HG02981 (cell line): ENCODE results near the gene PARP8.
"Not testable (repeated sequence)": the region's sequence is repeated elsewhere in the genome, so short reads cannot be mapped to it uniquely, and the experiment has no call there.

ENCODE experiments used
- ATAC-seq: cut with Tn5 transposase; IDR thresholded peaks from one replicate; pipeline ENCODE4 v1.9.1; 2021; ENCODE audit warnings: mild to moderate bottlenecking, moderate library complexity; ENCODE audit not compliant: unreplicated experiment

PARP8 gene

GRCh38 chr5:50766967-50767366 lies 100.5 kb downstream of the PARP8 start:
- ATAC-seq, result no peak

GRCh38 chr5:50767588-50767987 lies 101.2 kb downstream of the PARP8 start:
- no peak for ATAC-seq

GRCh38 chr5:50768634-50769033 lies 102.2 kb downstream of the PARP8 start:
- ATAC-seq, result no peak

- no peak for ATAC-seq
Measured at GRCh38 chr5:50770441-50770840, 104.0 kb downstream of the PARP8 start.

- not testable (repeated sequence) for ATAC-seq
Measured at GRCh38 chr5:50774446-50775175, 108.2 kb downstream of the PARP8 start.

- no peak for ATAC-seq
Measured at GRCh38 chr5:50786073-50786472, 119.6 kb downstream of the PARP8 start.

GRCh38 chr5:50791813-50792212 lies 125.4 kb downstream of the PARP8 start:
- no peak for ATAC-seq

- ATAC-seq, result no peak
Measured at GRCh38 chr5:50792843-50793242, 126.4 kb downstream of the PARP8 start.

- no peak for ATAC-seq
Measured at GRCh38 chr5:50794812-50795211, 128.4 kb downstream of the PARP8 start.

- no peak for ATAC-seq
Measured at GRCh38 chr5:50798002-50798401, 131.6 kb downstream of the PARP8 start.

GRCh38 chr5:50799596-50799995 lies 133.2 kb downstream of the PARP8 start:
- no peak for ATAC-seq

GRCh38 chr5:50800410-50800809 lies 134.0 kb downstream of the PARP8 start:
- no peak for ATAC-seq

- ATAC-seq, result no peak
Measured at GRCh38 chr5:50807661-50808060, 141.2 kb downstream of the PARP8 start.

GRCh38 chr5:50808406-50808805 lies 142.0 kb downstream of the PARP8 start:
- ATAC-seq, result no peak

- not testable (repeated sequence) for ATAC-seq
Measured at GRCh38 chr5:50811746-50812145, 145.3 kb downstream of the PARP8 start.

- no peak for ATAC-seq
Measured at GRCh38 chr5:50813691-50814090, 147.3 kb downstream of the PARP8 start.

- ATAC-seq, result no peak
Measured at GRCh38 chr5:50814556-50814955, 148.1 kb downstream of the PARP8 start.

GRCh38 chr5:50822046-50822445 lies 155.6 kb downstream of the PARP8 start:
- ATAC-seq, result no peak

GRCh38 chr5:50822761-50823160 lies 156.3 kb downstream of the PARP8 start:
- no peak for ATAC-seq

GRCh38 chr5:50823568-50823967 lies 157.1 kb downstream of the PARP8 start:
- ATAC-seq, result no peak

GRCh38 chr5:50824109-50824508 lies 157.7 kb downstream of the PARP8 start:
- no peak for ATAC-seq

- no peak for ATAC-seq
Measured at GRCh38 chr5:50827516-50828247, 161.2 kb downstream of the PARP8 start.
